Upper lobe of right lung (tissue), 1 donor: ENCODE measurements around the gene PFKFB4. TPM values are rescaled to one million over a fixed set of nuclear protein-coding genes. Genes with fewer than 3 reads are reported as not detected.

Experiments used
- ATAC-seq: fragments of 200-7000 bp; cut with Tn5 transposase; one replicate; pipeline ENCODE4 v1.9.1; 2020; ENCODE audit warnings: mild to moderate bottlenecking, moderate library complexity
- DNase-seq: peaks from one replicate; pipeline ENCODE4 v3.0.0-alpha.2; 2020
- H3K27ac ChIP-seq: fragments of 200-600 bp; one replicate; pipeline ENCODE4 v1.8.0; 2022
- H3K27me3 ChIP-seq: fragments of 200-600 bp; one replicate; pipeline ENCODE4 v1.8.0; 2022; ENCODE audit warnings: mild to moderate bottlenecking
- H3K36me3 ChIP-seq: fragments of 200-600 bp; one replicate; pipeline ENCODE4 v1.8.0; 2022
- H3K4me1 ChIP-seq: fragments of 200-600 bp; one replicate; pipeline ENCODE4 v1.8.0; 2022
- H3K4me3 ChIP-seq: fragments of 200-600 bp; one replicate; pipeline ENCODE4 v1.8.0; 2022; ENCODE audit warnings: mild to moderate bottlenecking
- H3K9me3 ChIP-seq: fragments of 200-600 bp; one replicate; pipeline ENCODE4 v1.8.0; 2022
- intact Hi-C: fragments of 100-400 bp; cut with DNase I; formaldehyde crosslinking; loops from one replicate; pipeline ENCODE4 v1.11.0; 2022
- microRNA-seq: library from miRNA; unstranded; fragments of <30 nt; microRNA quantifications from one replicate; pipeline ENCODE4 v1.2.0, GENCODE V29; 2020; ENCODE audit warnings: borderline microRNAs expressed
- total RNA-seq: library from RNA; stranded (reverse); fragmentation: NEBNext Ultra II Directional; extraction: Animal tissue kit (Norgen Biotek cat#: 25700); gene quantifications from one replicate; pipeline ENCODE4 v1.2.1, GENCODE V29; 2021
- TF ChIP-seq, protein P1 (sequence below): fragments of 200-600 bp; IDR thresholded peaks from one replicate; pipeline ENCODE4 v1.8.0; 2022; ENCODE audit warnings: antibody characterized with exemption
- donor health status: DM: no; HTN: yes; CAD: no; lungs with severe emphysema.

PFKFB4 gene
- total RNA-seq, 1 donor from 2014 or later = 11.0 TPM

DNA sequence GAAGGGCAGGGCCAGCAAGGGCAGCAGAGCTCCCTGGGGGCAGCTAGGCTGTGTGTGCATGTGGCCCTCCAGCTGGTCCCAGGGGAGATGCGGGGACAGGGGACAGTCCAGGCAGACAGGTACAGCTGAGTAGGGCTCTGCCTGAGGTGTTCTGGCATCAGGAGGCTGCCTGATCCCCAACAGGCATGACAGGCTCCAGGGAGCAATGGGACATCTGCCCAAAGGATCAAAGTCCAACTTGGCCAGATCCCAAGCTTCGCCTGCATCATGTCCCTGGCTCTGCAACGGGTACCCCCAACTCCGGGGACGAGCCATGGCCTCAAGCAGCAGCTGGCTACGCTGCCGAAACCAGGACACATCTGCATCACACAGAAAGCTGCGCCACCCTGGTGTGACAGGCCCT lies 88.3 kb downstream of the PFKFB4 start:
- H3K27ac ChIP-seq = peak overlapping the region; percentile 100
- intact Hi-C loops = no loop called here
- peaks cover 36% of the 10 kb centered on the region for H3K36me3 ChIP-seq
- H3K4me3 ChIP-seq = no peak overlapping the region
- ATAC-seq (no peak), DNase-seq (no peak)
- no peaks in the 10 kb centered on the region for H3K9me3 ChIP-seq
- H3K27me3 ChIP-seq = no peaks in the 10 kb centered on the region
- peaks cover 66% of the 10 kb centered on the region for H3K4me1 ChIP-seq
- TF ChIP-seq, protein P1, sequence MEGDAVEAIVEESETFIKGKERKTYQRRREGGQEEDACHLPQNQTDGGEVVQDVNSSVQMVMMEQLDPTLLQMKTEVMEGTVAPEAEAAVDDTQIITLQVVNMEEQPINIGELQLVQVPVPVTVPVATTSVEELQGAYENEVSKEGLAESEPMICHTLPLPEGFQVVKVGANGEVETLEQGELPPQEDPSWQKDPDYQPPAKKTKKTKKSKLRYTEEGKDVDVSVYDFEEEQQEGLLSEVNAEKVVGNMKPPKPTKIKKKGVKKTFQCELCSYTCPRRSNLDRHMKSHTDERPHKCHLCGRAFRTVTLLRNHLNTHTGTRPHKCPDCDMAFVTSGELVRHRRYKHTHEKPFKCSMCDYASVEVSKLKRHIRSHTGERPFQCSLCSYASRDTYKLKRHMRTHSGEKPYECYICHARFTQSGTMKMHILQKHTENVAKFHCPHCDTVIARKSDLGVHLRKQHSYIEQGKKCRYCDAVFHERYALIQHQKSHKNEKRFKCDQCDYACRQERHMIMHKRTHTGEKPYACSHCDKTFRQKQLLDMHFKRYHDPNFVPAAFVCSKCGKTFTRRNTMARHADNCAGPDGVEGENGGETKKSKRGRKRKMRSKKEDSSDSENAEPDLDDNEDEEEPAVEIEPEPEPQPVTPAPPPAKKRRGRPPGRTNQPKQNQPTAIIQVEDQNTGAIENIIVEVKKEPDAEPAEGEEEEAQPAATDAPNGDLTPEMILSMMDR = no peak

Small RNA genes within 50 kb of the gene (microRNA-seq; reads per million reads assigned to microRNA genes)
- gene MIR6823 = not detected
- gene MIR711 = not detected

Other genes with a start within 250 kb of the PFKFB4 start
- not detected for gene SPINK8, start 223.1 kb downstream of the PFKFB4 start, total RNA-seq
- not detected for gene FBXW12, start 184.6 kb downstream of the PFKFB4 start, total RNA-seq
- gene PLXNB1, start 126.7 kb downstream of the PFKFB4 start, total RNA-seq = 103 TPM
- 11.4 TPM for gene CCDC51, start 116.7 kb downstream of the PFKFB4 start, total RNA-seq
- gene TMA7, start 116.5 kb downstream of the PFKFB4 start, total RNA-seq = 169 TPM
- 5.3 TPM for gene ATRIP, start 110.1 kb downstream of the PFKFB4 start, total RNA-seq
- 163 TPM for gene SHISA5, start 52.6 kb downstream of the PFKFB4 start, total RNA-seq
- gene UCN2, start 7.0 kb upstream of the PFKFB4 start, total RNA-seq = not detected
- 3.7 TPM for gene COL7A1, start 38.5 kb upstream of the PFKFB4 start, total RNA-seq
- 126 TPM for gene UQCRC1, start 52.8 kb upstream of the PFKFB4 start, total RNA-seq
- not detected for gene TMEM89, start 65.0 kb upstream of the PFKFB4 start, total RNA-seq
- 19.9 TPM for gene SLC26A6, start 78.7 kb upstream of the PFKFB4 start, total RNA-seq
- 1.2 TPM for gene CELSR3, start 106.1 kb upstream of the PFKFB4 start, total RNA-seq
- gene NCKIPSD, start 129.1 kb upstream of the PFKFB4 start, total RNA-seq = 18.3 TPM
- gene IP6K2, start 160.4 kb upstream of the PFKFB4 start, total RNA-seq = 44.2 TPM